ENCODE data around the gene CDH13.

CDH13 gene

DNA sequence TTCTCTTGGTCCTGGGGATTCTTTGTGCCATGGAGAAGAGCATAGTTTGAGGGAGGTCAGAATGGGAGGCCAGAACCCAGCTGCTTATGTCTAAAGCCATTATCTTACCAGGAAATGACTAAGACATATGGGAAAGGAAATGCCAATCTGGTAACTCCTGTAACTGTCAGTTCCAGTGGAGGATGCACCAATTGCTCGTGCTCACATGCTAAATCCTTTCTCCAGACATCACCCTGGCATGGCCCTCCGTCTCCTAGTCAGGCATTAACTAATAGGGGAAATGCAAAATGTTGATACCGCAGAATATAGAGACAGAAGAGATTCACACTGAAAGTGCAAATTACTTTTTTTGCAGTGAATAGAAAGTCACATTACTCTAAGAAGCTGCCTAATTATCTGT is 925.5 kb downstream of the CDH13 start:
- Mint-ChIP-seq H3K27me3 (ENCODE audit: low read depth, poor library complexity) (peaks cover 9% of the 10 kb centered on the region), H3K36me3 (ENCODE audit: low read depth) (no peaks in the 10 kb centered on the region), H3K9me3 (no peaks in the 10 kb centered on the region), H3K4me3 (no peak overlapping the region), H3K27ac (no peak overlapping the region), H3K4me1 (no peaks in the 10 kb centered on the region)
- DNase-seq: no peak
- TF ChIP-seq, protein P1, sequence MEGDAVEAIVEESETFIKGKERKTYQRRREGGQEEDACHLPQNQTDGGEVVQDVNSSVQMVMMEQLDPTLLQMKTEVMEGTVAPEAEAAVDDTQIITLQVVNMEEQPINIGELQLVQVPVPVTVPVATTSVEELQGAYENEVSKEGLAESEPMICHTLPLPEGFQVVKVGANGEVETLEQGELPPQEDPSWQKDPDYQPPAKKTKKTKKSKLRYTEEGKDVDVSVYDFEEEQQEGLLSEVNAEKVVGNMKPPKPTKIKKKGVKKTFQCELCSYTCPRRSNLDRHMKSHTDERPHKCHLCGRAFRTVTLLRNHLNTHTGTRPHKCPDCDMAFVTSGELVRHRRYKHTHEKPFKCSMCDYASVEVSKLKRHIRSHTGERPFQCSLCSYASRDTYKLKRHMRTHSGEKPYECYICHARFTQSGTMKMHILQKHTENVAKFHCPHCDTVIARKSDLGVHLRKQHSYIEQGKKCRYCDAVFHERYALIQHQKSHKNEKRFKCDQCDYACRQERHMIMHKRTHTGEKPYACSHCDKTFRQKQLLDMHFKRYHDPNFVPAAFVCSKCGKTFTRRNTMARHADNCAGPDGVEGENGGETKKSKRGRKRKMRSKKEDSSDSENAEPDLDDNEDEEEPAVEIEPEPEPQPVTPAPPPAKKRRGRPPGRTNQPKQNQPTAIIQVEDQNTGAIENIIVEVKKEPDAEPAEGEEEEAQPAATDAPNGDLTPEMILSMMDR (IDR thresholded peaks at IDR 0.05): no peak

GRCh38 chr16:83552930-83553329 is 926.2 kb downstream of the CDH13 start:
- Mint-ChIP-seq H3K9me3 (no peaks in the 10 kb centered on the region), H3K27ac (no peak overlapping the region), H3K4me1 (no peaks in the 10 kb centered on the region), H3K27me3 (ENCODE audit: low read depth, poor library complexity) (peaks cover 11% of the 10 kb centered on the region), H3K4me3 (no peak overlapping the region), H3K36me3 (ENCODE audit: low read depth) (no peaks in the 10 kb centered on the region)
- TF ChIP-seq, protein P1 (IDR thresholded peaks at IDR 0.05): no peak
- DNase-seq: no peak

GRCh38 chr16:83554096-83554495 is 927.3 kb downstream of the CDH13 start:
- Mint-ChIP-seq H3K27ac (no peak overlapping the region), H3K27me3 (ENCODE audit: low read depth, poor library complexity) (peaks cover 14% of the 10 kb centered on the region), H3K9me3 (no peaks in the 10 kb centered on the region), H3K4me1 (no peaks in the 10 kb centered on the region), H3K36me3 (ENCODE audit: low read depth) (no peaks in the 10 kb centered on the region), H3K4me3 (no peak overlapping the region)
- no peak for DNase-seq
- TF ChIP-seq, protein P1 (IDR thresholded peaks at IDR 0.05): no peak

- no peaks in the 10 kb centered on the region for H3K36me3 Mint-ChIP-seq (ENCODE audit: low read depth)
- no peak overlapping the region for H3K27ac Mint-ChIP-seq
- peaks cover 14% of the 10 kb centered on the region for H3K27me3 Mint-ChIP-seq (ENCODE audit: low read depth, poor library complexity)
- no peaks in the 10 kb centered on the region for H3K9me3 Mint-ChIP-seq
- H3K4me1 Mint-ChIP-seq: no peaks in the 10 kb centered on the region
- H3K4me3 Mint-ChIP-seq: no peak overlapping the region
- TF ChIP-seq, protein P1 (IDR thresholded peaks at IDR 0.05): no peak
- no peak for DNase-seq
Observed at GRCh38 chr16:83554540-83554939, 927.8 kb downstream of the CDH13 start.

GRCh38 chr16:83561876-83562275 is 935.1 kb downstream of the CDH13 start:
- DNase-seq: peak; percentile 66
- no peaks in the 10 kb centered on the region for H3K36me3 Mint-ChIP-seq (ENCODE audit: low read depth)
- H3K9me3 Mint-ChIP-seq: no peaks in the 10 kb centered on the region
- H3K4me1 Mint-ChIP-seq: no peaks in the 10 kb centered on the region
- H3K4me3 Mint-ChIP-seq: no peak overlapping the region
- peaks cover 5% of the 10 kb centered on the region for H3K27me3 Mint-ChIP-seq (ENCODE audit: low read depth, poor library complexity)
- H3K27ac Mint-ChIP-seq: no peak overlapping the region
- TF ChIP-seq, protein P1 (IDR thresholded peaks at IDR 0.05): no peak

GRCh38 chr16:83568345-83568744 is 941.6 kb downstream of the CDH13 start:
- Mint-ChIP-seq H3K27me3 (ENCODE audit: low read depth, poor library complexity) (peaks cover 3% of the 10 kb centered on the region), H3K27ac (no peak overlapping the region), H3K4me1 (peaks cover 8% of the 10 kb centered on the region), H3K4me3 (no peak overlapping the region), H3K9me3 (no peaks in the 10 kb centered on the region), H3K36me3 (ENCODE audit: low read depth) (no peaks in the 10 kb centered on the region)
- TF ChIP-seq, protein P1 (IDR thresholded peaks at IDR 0.05): no peak
- DNase-seq: no peak

Measured in nephron progenitor cell (in vitro differentiated cells).